HuH-7.5 (cell line): ENCODE data around the gene ZBTB48.
A peak's percentile ranks its signal among the peaks of the same experiment; 100 is the strongest.

Experiments used
- DNase-seq: peaks from one replicate; pipeline ENCODE4 v3.0.0; 2011; ENCODE audit warnings: low spot score

ZBTB48 gene

DNA sequence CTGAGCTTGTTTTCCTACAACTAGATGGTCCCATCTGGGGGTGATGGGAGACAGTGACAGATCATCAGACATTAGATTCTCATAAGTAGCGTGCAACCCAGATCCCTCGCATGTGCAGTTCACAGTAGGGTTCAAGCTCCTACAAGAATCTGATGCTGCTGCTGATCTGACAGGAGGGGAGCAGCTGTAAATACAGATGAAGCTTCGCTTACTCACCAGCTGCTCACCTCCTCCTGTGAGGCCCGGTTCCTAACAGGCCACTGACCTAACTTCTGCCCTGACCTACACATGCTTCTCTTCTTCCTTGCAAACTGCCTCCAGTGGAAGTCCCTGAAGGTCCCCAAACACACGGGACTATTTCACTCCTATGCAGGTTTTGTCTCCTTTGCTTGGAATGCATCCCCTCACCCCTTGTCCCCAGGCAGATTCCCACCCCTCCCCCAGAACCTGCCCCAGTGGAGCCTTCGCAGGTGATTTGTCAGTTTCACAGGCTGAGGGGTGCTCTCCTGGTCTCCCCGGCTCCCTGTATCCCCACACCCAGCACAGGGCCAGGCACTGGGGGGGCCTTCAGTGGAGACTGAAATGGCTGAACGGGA lies 5.7 kb upstream of the ZBTB48 start:
- no peak for DNase-seq

DNA sequence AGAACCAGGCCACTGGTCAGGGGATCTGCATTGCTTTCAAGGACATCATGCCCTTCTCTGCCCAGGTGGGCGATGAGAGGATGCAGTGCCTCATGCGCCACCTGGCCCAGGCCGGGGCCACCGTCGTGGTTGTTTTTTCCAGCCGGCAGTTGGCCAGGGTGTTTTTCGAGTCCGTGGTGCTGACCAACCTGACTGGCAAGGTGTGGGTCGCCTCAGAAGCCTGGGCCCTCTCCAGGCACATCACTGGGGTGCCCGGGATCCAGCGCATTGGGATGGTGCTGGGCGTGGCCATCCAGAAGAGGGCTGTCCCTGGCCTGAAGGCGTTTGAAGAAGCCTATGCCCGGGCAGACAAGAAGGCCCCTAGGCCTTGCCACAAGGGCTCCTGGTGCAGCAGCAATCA lies 5.0 kb upstream of the ZBTB48 start:
- no peak for DNase-seq

DNA sequence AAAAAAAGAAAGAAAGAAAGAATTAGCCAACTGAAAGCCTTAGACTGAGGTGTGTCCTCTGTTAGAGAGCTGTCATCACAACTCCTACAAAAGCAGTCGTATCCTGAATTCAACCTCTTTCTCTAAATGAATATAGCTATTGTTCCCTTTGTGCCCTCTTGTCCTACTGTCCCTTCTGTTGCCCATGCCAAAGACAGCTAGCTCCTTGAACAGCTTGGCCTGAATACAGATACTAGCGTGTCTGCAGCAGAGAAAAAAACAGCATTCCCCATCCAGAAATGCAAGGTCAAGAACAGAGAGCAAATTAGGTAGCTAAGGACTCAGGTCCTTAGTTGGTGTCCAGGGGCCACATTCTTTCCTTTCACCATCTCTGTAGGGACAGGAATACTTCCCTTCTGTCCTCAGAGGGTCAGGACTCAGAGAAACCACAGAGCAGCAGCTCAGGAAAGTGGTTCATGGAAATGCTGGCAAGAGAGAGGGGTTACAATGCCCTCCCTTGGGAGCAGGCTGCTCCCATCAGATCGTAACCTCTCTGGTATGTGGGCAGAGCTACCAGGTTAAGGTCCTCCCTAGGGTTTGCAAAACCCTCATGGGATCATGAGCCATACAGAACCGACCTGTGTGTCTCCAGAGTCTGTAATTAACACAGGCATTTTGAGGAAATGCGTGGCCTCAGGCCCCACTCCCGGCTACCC lies 1.8 kb upstream of the ZBTB48 start:
- DNase-seq: no peak

DNA sequence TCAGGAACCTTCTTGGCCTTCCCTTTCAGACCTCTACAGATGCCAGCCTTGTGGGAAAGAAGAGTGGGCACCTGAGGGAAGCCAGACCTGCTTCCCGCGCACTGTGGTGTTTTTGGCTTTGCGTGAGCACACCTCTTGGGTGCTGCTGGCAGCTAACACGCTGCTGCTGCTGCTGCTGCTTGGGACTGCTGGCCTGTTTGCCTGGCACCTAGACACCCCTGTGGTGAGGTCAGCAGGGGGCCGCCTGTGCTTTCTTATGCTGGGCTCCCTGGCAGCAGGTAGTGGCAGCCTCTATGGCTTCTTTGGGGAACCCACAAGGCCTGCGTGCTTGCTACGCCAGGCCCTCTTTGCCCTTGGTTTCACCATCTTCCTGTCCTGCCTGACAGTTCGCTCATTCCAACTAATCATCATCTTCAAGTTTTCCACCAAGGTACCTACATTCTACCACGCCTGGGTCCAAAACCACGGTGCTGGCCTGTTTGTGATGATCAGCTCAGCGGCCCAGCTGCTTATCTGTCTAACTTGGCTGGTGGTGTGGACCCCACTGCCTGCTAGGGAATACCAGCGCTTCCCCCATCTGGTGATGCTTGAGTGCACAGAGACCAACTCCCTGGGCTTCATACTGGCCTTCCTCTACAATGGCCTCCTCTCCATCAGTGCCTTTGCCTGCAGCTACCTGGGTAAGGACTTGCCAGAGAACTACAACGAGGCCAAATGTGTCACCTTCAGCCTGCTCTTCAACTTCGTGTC lies 995 bp upstream of the ZBTB48 start:
- no peak for DNase-seq

DNA sequence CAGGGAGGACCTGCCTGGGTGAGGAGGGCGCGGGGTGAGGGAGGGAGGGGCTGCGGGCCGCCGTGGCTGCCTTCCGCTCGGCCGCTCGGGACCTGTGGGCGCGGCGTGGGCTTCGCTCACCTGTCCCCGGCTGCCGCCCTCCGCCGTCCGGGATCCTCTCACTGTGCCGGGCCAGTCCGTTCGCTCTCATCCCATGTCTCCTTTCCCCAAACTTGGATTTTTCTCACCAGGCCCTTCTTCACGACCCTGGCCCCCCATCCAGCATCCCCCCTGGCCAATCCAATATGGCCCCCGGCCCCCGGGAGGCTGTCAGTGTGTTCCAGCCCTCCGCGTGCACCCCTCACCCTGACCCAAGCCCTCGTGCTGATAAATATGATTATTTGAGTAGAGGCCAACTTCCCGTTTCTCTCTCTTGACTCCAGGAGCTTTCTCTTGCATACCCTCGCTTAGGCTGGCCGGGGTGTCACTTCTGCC lies 362 bp downstream of the ZBTB48 start:
- no peak for DNase-seq

DNA sequence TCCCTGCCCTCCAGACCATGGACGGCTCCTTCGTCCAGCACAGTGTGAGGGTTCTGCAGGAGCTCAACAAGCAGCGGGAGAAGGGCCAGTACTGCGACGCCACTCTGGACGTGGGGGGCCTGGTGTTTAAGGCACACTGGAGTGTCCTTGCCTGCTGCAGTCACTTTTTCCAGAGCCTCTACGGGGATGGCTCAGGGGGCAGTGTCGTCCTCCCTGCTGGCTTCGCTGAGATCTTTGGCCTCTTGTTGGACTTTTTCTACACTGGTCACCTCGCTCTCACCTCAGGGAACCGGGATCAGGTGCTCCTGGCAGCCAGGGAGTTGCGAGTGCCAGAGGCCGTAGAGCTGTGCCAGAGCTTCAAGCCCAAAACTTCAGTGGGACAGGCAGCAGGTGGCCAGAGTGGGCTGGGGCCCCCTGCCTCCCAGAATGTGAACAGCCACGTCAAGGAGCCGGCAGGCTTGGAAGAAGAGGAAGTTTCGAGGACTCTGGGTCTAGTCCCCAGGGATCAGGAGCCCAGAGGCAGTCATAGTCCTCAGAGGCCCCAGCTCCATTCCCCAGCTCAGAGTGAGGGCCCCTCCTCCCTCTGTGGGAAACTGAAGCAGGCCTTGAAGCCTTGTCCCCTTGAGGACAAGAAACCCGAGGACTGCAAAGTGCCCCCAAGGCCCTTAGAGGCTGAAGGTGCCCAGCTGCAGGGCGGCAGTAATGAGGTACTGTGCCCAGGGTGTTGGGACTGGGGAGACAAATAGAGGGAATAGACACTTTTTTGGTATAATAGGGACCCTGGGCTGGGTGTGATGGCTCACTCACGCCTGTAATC lies 1.0 kb downstream of the ZBTB48 start:
- no peak for DNase-seq

DNA sequence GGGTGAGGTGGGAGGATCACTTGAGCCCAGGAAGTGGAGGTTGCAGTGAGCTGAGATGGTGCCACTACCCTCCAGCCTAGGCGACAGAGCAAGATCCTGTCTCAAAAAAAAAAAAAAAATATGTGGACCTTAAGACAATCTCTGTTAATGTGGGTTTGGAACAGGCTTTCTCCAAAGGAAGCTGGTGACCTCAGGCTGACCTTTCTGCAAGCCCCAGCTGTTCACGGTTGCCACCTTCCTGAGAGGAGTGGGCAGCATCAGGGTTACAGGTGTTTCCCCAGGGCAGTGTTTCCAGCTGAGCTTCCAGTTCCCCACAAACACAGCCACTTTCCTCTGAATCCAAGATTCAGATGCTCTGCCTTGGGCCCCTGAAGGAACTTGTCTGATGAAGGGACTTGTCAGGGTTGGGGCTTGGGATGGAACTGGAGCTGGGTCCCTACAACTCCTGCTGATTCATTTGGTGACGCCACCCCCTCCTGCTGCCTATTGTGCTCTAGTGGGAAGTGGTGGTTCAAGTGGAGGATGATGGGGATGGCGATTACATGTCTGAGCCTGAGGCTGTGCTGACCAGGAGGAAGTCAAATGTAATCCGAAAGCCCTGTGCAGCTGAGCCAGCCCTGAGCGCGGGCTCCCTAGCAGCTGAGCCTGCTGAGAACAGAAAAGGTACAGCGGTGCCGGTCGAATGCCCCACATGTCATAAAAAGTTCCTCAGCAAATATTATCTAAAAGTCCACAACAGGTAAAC lies 1.9 kb downstream of the ZBTB48 start:
- no peak for DNase-seq

DNA sequence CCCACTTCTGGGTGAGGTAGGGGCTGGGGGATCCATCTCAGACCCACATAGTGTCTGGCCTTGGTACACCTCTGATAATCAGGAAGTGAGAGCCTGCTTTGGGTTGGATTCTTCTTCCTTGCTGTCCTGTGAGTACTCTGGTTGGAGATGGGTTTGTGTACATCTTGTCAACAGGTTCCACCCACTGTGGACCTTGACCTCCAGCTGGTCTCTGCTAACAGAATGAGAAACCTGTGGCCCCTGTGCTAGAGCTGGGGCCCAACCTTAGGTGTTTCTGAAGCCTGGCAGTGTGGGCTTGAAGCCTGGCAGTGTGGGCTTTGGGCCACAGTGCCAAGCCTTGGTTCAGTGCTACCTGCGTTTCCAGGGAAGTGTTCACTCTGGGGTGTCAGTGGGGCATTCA lies 2.6 kb downstream of the ZBTB48 start:
- DNase-seq: peak; percentile 91

DNA sequence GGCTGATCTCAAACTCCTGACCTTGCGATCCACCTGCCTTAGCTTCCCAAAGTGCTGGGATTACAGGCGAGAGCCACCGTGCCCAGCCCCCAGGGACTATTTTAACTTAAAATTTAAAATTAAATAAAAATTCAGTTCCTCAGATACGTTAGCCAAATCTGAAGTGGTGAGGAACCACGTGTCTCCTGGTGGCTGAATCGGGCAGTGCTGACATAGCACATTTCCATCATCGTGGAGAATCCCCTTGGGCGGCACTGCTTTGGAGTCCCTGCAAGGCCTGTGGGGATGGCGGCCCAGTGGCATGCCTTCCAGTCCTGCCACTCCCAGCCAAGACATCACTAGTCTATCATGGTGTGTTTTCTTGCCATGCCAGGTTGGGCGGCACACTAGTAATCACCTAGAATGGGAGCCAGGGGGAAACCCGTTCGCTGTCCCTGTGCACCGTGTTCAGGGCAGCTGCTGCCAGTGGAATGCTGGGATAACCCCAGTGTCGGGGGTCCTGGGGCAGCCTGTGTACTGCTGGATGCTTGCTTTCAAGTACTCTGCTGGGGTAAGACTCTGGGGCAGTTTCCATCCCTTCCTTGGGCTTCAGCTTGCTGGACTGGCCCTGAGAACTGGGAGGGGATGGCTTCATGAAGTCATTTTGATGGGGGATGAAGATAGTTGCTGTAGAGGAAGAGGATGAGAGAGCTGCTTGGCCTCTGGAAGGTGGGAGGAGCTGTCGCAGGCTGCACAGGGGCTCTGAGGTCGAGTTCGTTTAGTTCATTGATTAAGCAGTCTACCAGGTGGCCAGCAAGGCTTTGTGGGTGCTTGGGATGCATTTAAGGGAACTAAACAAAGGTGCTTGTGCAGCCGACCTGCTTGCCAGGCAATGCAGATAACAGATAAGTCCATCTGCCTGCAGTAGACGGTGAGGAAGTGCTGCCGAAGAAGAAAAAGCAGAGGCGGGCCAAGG lies 4.6 kb downstream of the ZBTB48 start:
- no peak for DNase-seq

DNA sequence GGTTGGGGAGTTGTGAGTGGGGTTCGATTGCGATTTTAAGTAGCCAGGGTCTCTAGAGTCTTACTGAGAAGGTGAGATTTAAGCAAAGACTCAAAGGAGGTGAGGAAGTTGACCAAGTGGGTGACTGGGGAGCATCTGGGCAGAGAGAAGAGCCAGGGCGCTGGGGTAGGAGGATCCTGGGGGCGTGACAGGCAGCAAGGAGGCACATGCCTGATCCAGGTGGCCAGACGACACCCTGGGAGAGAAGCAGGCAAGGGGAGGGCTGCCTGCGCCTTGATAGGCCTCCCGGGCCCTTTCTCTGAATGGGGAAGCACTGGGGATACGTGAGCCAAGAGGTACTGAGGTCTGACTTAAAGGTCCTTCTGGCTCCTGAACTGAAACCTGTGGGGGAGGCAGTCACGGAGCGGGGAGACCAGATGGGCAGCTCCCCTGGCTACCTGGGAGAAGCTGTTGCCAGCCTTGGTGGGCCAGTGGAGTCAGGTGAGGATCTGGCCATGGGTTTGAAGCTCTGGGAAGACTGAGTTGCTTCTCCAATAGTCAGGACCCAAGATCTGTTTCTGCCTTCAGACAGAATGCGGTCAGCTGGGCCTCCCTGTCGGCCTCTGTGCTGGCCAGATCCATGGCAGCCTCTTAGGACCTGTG lies 5.4 kb downstream of the ZBTB48 start:
- DNase-seq: no peak

DNA sequence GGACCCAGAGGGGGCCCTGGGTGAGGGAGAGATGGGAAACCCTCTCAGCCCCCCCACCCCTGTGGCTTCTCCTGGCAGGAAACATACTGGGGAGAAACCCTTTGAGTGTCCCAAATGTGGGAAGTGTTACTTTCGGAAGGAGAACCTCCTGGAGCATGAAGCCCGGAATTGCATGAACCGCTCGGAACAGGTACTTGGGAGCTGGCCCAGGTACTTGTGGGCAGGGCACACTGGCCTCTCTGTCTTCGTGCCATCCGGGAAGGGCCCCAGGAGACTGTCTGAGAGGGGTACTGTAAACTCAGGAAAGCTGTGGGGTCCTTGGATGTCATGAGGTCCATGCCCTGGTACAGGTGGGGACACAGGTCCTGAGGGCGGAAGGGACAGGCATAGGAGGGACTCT lies 6.0 kb downstream of the ZBTB48 start:
- DNase-seq: no peak

DNA sequence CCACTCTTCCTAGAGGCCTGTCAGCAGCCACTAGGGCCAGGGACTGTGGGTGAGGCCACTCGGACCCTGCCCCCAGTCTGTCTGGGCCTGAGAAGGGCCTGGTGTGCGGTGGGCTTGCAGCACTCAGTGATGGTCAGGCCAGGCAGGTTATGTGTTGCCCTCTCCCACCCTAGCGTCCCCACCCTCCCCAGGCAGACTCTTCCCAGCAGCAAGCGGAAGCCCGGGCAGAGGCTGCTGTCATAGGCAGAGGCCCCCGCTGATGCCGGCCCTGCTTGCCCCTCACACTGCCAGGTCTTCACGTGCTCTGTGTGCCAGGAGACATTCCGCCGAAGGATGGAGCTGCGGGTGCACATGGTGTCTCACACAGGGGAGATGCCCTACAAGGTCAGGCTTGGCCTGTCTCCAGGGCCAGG lies 6.6 kb downstream of the ZBTB48 start:
- DNase-seq: no peak

DNA sequence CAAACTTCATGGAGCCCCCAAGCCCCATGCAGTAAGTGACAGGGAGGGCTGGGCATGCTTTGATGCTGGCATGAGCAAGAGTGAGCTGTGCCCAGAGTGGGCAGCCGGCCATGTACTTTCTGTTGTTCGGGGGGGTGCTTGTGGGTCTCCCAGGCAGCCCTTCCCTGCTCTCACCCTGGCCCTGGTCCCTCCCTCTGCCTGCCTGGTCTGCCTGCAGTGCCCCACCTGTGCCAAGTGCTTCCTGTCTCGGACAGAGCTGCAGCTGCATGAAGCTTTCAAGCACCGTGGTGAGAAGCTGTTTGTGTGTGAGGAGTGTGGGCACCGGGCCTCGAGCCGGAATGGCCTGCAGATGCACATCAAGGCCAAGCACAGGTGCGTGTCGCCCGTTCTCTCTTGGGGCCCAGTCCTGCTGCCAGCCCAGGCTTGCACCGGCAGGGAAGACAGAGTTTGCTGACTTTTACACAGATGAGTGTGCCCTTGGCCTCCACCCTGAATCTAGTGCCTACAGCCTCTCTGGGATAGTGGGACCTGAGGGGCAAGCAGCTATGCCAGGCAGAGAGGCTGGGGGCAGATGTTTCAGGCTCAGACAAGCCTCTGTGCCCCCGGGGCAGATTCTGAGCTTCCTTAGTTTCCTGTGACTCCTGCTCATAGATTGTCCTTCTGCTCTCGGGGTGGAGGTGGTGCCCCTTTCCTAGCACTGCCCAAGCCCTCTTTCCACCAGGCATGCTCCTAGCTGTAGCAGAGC lies 7.6 kb downstream of the ZBTB48 start:
- DNase-seq: no peak

DNA sequence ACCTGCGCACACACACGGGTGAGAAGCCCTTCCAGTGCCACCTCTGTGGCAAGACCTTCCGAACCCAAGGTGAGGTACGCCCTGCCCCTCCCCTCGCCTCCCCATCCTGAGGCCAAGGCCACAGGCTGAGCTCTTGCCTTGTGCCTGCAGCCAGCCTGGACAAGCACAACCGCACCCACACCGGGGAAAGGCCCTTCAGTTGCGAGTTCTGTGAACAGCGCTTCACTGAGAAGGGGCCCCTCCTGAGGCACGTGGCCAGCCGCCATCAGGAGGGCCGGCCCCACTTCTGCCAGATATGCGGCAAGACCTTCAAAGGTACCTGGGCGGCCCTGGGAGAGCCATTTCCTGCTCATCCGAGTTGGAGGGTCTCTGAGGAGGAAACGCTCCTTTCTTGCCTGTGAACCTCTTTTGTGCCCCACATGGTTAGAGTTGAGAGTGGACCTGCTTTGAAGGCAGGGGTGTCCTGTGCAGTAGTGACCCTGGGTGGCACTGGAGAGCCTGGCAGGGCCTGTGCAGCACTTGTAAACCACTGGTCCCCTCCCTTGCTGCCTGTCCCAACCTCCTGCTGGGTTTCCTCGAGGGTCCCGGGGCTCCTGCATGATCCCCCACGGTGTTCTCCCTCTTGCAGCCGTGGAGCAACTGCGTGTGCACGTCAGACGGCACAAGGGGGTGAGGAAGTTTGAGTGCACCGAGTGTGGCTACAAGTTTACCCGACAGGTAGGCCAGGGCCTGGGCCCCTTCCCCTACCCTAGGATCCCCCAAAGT lies 8.5 kb downstream of the ZBTB48 start:
- no peak for DNase-seq

DNA sequence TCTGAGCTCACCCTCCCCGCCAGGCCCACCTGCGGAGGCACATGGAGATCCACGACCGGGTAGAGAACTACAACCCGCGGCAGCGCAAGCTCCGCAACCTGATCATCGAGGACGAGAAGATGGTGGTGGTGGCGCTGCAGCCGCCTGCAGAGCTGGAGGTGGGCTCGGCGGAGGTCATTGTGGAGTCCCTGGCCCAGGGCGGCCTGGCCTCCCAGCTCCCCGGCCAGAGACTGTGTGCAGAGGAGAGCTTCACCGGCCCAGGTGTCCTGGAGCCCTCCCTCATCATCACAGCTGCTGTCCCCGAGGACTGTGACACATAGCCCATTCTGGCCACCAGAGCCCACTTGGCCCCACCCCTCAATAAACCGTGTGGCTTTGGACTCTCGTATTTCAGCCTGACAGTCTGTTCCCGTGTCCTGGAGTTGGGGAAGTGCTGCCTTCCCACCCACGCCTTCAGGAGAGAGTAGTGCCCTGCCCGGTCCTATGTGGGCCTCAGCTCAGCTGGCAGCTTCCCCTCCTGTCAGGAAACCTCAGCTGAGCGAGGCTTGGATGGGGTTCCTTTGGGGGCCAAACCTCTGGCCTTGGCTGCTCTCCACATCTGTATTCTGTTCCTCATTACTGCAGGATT lies 9.2 kb downstream of the ZBTB48 start:
- DNase-seq: no peak

DNA sequence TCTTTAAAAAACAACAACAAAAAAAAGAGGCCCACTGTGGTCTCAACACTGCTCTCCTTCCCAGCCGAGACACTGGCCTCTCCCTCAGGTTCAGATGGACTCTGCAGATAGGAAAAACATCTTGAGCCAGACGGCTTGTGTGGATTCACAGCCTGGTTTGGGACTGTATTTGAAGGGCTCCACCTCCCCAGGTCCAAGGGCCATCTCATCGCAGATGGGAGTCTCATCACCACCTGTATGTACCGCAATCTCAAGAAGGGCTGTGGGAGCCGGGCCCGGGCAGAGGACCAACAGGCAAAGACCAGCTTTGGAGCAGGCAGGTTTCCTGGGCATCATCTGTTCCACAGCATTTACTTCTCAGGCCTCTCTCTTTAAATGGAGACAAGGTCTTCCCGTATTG lies 10.3 kb downstream of the ZBTB48 start:
- DNase-seq: no peak

DNA sequence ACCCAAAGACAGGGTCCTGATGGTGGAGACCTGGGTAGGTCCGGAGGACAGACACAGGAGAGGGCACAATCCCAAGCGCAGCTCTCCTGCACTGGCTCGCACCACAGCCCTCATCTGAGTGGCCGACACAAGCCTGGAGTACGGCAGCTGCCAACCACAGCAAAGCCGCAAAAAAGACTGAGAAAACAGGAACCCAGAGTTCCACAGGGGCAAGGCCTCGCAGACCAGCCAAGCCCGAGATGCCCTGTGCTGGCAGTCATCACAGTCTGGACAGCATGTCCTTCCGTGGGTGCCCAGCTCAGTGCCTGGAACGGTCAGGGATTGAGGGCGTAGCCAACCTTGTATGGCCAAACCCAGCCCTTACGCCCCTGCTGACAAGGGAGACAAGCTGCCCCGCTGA lies 11.4 kb downstream of the ZBTB48 start:
- no peak for DNase-seq

DNA sequence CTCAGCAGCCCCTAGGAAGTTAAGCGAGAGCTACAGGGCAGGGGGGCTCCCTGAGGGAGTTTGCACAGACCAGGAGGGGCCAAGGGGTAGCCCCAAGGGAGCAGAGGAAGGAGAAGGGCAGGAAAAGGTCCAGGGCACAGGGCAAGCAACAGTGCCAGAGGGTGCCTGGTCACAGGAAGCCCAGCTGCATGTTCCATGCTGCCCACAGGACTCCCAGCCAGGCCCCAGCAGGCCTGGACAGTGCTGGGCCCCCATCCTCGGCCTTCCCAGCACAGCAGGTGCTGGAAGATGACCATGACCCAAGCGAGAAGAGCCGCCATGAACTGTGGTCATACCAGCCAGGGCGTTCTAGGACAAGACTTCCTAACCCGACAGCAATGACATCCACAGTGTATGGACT lies 11.8 kb downstream of the ZBTB48 start:
- no peak for DNase-seq
